Stimulated activated CD8-positive, alpha-beta memory T cell treated with anti-CD3 and anti-CD28 coated beads, Interleukin-12 subunit alpha, Interleukin-12 subunit beta, amount 100 ng/mL, for 24 hours (primary cell): ENCODE results near the gene FOXL1.

Experiments
- DNase-seq: peaks from one replicate; pipeline ENCODE4 v3.0.0-alpha.2; 2020; ENCODE audit errors: extremely low read depth

Gene FOXL1

GRCh38 chr16:86549076-86549892 is 29.1 kb upstream of the FOXL1 start:
- DNase-seq: peak; percentile 19

- DNase-seq: no peak
These were observed 28.5 kb upstream of the FOXL1 start for GRCh38 chr16:86549893-86550190.

DNA sequence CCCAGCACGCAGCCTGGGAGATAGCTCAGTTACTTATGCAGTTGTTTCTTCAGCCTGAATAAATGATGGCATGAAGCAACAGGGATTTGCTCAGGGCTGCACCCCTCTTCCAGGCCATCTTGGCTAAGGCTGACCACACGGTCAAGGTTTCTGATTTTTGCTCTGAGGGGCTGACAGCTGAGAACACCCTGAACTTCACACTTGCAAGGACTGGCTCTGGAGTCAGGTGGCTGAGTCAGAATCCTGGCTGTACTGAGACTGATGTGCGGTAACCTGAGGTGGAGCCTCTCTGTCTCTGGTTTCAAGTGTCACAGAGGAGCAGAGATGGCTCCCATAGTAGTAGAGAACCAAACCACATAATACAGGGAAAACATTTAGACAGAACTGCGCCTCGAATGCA is 28.1 kb upstream of the FOXL1 start:
- DNase-seq: no peak

DNA sequence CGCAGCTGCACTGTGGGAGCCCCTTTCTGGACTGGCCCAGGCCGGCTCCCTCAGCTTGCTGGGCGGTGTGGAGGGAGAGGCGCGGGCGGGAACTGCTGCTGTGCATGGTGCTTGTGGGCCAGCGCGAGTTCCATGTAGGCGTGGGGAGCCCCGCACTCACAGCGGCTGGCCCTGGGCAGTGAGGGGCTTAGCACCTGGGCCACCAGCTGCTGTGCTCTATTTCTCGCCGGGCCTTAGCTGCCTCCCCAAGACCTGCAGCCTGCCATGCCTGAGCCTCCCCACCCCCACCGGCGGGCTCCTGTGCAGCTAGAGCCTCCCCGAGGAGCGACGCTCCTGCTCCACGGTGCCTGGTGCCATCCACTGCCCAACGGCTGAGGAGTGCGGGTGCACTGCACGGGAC is 25.0 kb upstream of the FOXL1 start:
- no peak for DNase-seq

DNA sequence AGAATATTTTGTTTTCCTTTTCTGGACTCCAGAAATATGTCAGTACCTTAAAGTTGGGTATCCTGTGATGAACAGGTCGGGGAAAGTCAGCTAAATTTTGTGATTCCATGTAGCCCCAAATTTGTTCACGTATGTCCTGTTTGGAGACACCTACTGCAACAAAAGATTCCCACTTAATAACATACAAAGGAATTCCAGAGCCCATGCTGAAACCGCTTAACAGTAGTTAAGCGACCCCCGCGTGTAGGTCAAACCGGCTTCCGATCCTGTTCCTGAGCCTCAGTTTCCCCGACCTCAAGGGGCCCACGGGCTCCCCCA is 23.8 kb upstream of the FOXL1 start:
- no peak for DNase-seq

DNA sequence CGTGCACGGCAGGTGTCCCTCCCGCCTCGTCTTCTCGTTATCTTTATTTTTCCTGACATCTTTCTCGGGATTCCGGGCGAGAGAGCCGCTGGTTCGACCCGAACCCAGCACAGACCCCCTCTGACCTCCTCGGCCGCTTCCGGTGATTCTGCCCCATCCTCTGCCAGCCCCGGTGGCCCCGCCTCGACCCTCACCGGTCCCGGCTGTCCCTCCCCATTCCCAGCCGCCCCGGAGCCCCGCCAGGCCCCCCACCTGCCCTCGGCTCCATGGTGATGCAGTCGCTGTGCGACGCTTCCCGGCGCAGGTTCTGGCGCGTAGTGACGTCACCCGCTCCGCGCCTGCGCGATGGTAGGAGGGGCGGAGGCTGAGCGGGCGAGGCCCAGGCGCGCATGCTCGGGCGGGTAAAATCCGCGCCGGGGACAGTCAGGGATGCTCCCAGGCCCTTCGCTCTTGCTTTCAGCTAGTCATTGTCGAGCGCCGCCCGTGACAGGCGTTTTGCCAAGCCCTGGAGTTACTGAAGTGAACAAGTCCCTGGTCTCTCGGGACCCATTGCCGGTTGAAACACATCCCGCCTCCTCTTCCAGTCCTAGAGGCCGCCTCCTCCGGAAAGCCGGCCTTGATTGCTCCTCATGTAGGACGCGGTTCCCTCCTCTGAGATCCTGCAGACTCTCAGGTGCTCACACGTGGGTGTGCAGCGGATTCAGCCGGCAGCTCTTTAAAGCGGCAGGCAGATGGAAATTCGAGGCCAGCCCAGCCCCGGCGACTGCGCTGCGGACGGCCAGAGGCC is 23.2 kb upstream of the FOXL1 start, which contains the start of gene MTHFSD:
TSS of gene MTHFSD (minus strand) at position 319 of the 787 bp plus-strand sequence. CDS start at position 268, 51 bp downstream.
- peak; percentile 85 for DNase-seq

DNA sequence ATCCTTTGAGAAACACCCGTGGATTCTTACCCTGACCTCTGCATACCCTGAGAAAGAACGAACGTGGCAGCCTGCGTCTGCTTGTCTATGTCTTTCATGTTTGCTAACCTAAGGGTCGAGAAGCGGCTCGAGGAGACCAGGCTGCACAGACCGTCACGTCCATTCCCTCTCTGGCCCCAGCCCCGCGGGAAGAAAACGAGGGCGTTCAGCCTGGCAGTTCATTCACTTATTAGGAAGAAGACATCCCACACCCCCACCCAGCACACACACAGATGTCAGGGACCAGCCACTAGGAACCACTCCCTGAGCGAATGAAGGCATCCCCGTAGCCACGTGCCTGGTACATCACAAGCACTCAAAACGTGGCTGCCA is 22.7 kb upstream of the FOXL1 start:
- no peak for DNase-seq

GRCh38 chr16:86556576-86556975 is 21.8 kb upstream of the FOXL1 start:
- DNase-seq: no peak

- DNase-seq: no peak
These were observed 20.8 kb upstream of the FOXL1 start for GRCh38 chr16:86557587-86557986.

DNA sequence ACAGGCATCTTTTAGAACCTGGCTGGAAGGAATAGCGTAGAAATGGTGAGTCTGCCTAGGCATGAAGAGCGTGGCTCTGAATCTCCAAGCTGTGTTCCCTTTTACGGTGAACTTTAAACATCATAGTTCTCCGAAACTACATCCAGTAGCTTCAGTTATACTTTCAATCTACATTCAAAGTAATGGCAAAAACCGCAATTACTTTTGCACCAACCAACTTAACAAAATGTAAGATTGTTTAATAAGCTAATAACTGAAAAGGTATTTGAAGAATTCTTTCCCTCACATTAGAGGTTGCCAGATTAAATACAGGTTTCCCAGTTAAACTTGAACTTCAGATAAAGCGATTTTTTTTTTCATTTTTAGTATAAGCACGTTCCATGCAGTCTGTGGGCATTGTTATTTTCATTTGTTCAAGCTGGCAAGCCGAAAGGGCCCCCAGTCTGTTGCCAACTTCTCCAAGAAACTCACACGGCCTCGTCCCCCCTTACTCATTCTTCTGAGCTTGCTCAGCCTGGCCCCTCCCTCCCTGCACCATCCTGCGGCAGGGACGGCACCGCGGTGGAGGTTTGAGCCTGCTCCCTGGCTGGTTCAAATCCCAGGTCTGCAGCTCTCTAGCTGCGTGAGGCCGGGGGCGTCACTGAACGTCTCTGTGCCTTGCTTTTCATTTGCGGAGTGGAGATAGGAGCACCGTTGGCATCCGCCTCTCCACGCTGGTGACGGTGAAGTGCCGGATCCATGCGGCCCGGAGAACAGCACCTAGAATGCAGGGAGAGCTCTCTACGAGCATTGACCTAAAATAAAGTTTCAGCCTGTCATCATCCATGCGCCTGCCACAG is 19.8 kb upstream of the FOXL1 start:
- DNase-seq: no peak

GRCh38 chr16:86559802-86560305 is 18.5 kb upstream of the FOXL1 start:
- DNase-seq: no peak

GRCh38 chr16:86562356-86562755 is 16.0 kb upstream of the FOXL1 start:
- no peak for DNase-seq

DNA sequence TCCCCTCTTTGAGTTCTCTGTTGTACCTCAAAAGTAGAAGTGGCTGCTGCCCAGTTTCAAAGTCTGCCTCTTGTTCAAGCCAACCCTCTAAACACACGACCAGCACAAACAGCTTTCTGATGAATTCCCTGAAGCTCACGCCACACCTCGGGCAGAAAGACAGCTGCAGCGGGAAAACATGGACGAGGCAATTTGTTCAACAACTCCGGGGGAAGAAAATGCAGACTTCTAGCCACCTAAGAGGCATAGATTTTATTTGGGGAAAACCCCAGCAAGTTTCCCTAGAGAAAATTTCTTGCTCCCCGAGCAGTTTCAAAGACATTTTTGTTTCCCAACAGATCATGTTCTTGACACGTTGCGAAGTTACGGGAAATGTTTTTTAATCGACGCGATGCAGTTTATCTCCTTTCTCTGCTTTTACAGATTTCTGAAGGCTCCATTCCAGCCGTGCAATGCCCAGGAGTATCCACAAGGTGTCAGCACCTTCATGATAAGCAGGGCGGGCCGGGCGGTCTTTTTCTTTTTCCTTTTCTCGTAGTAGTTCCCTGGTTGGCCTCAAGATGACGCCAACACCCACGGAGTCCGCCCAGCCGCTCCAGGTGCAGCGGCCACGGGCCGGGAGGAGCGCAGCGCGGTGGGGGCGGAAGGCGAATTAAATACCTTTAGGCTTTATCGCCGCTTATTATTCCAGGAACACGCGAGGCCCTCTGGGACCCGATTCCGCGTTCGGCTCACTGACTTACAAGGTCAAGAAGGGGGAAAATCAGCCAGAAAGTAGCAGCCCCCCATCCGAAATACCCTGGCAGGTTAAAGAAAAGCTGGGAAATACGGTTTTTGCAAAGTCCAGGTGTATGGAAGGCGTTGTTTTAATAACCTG is 14.6 kb upstream of the FOXL1 start:
- DNase-seq: peak; percentile 54

DNA sequence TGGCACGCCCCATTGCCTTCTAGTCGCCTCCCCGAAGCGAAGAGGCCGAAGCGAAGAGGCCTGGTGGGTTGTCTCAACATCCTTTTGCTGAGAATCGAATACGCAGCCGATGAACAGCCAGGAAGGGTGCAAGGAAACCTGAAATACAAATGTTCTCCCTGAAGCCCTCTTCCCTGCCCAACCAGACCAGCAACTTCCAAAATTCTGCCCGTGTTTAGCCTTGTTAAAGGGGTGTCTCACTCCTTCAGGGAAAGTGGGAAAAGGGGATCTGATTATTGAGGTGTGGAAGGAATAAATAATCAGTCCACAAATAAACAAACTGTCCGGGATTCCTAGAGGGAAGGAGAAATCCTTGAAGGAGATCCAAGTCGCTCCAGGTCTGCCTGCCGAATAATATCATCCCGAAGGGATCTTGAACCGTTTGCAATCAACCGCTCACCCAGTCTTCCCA is 13.1 kb upstream of the FOXL1 start:
- DNase-seq: no peak

DNA sequence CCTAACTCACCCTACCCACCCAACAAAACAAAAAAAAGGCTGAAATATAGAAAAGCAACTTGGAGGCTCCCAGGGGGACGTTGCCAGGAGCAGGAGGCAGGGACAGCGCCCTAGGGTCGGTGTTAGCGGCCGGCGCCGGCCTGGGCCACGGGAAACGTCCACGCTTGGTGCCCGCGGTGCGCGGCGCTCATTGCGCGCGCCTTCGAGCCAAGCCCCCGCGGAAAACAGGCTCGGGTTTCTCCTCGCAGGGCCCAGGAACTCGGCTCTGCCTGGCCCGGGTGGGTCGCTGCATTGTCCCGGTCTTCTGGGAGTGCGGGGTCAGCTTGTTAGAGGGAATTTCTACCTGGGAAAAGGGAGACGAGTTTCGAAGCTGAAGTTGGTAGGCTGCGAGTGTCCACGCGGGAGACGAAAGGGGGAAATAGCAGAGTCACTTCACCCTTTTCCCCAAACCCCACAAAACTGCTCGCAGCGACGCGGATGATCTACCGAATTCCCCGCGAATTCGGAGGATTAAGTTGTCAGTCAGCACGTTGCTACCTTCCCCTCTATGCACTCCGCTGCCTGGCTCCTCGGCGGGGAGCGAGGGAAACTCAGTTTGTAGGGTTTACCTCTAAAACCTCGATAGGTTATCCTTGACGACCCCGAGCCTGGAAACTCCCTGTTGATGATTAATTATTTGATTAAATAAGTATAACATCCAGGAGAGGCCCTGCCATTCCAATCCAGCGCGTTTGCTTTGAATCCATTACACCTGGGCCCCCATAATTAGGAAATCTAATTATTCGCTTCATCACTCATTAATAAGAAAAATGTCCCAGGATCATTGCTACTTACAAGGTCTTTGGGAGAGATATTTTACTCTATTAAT is 12.5 kb upstream of the FOXL1 start:
- no peak for DNase-seq

- peak; percentile 16 for DNase-seq
These were observed 11.8 kb upstream of the FOXL1 start, which contains the start of gene FOXC2 for GRCh38 chr16:86566601-86566965. TSS of gene FOXC2 (plus strand) at chr16:86566829. CDS start at chr16:86567336, 507 bp downstream.

- no peak for DNase-seq
These were observed 11.2 kb upstream of the FOXL1 start for GRCh38 chr16:86566966-86567700.

GRCh38 chr16:86567701-86568581 is 10.4 kb upstream of the FOXL1 start:
- DNase-seq: no peak
